ENCODE data around the gene TMEM120A.
"Not testable (repeated sequence)": the region's sequence is repeated elsewhere in the genome, so short reads cannot be mapped to it uniquely, and the experiment has no call there.

Gene TMEM120A

DNA sequence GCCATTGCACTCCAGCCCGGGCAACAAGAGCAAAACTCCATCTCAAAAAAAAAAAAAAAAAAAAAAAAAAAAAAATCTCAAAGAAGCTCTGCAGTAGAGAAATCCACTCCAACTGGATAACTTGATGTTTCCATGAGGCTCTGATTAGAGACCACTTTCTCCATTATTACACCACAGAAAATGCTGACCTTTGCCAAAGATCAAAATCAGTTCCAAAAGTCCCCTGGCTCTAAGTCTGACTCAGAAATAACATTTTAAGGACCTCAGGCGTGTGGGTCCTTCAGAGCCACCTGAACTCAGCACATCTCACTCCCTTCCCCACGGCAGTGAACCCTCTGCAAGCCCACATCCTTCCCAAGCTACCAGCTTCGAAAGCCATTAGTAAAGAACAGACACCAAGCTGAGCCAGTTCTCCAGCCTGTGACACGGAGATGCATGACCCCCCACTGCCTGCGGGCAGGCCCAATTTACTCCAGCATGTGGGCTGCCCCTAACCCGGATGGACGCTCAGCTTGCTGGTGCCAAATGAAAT, 13.8 kb upstream of the TMEM120A start:
- CTCF ChIA-PET = interaction anchor here (1.1 to 7.7 kb wide), 3 partner anchors 9 to 141 kb away, joined by 3 to 73 read pairs (median 5); no protein-coding TSS in a partner anchor
- no peak for DNase-seq (ENCODE audit: extremely low spot score)
- no peak for TF ChIP-seq CTCF (IDR thresholded peaks at IDR 0.05; ENCODE audit: control extremely low read depth, extremely low read depth, low read depth, missing control alignments)
- POLR2A ChIA-PET = interaction anchor here (0.6 kb wide), 1 partner anchor 14 kb away, joined by 7 read pairs; the partner anchor contains the start of gene TMEM120A

DNA sequence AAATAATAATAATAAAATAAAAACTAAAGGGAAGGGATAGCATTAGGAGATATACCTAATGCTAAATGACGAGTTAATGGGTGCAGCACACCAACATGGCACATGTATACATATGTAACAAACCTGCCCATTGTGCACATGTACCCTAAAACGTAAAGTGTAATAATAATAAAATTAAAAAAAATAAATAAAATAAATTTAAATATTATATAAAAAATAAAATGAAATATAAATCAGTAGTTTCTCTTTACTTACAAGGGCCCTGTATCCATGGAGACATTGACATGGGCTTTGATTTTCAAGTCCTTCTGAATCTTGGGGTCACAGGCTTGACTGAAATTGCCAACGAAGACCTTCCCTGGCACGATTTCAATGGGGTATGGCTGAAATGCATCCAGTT, 10.6 kb upstream of the TMEM120A start:
- DNase-seq (ENCODE audit: extremely low spot score); POLR2A ChIA-PET: not testable (repeated sequence)
- CTCF ChIA-PET = interaction anchor here (2.8 kb wide), 1 partner anchor 15 kb away, joined by 10 read pairs; no protein-coding TSS in a partner anchor

- ChIA-PET POLR2A (no interaction called here), CTCF (interaction anchor here (0.8 to 2.8 kb wide), 6 partner anchors 8 to 138 kb away, joined by 3 to 10 read pairs (median 3); no protein-coding TSS in a partner anchor)
- DNase-seq (ENCODE audit: extremely low spot score) = no peak
- no peak for TF ChIP-seq CTCF (IDR thresholded peaks at IDR 0.05; ENCODE audit: control extremely low read depth, extremely low read depth, low read depth, missing control alignments)
Measured at GRCh38 chr7:76003351-76003750, 9.0 kb upstream of the TMEM120A start.

DNA sequence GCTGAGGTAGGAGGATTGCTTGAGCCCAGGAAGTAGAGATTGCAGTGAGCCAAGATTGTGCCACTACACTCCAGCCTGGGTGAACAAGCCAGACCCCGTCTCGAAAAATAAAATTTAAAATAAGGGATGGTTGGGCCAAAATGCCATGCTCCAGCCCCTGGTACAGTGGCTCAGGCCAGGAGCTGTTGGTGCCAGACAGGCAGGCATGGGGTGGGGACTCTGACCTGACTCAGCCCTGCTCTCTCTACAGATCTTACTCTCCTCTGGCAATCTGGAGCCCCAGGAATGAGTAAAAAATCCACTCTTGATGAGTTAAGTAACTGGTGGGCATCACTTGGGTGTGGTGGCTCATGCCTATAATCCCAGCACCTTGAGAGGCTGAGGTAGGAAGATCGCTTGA, 8.4 kb upstream of the TMEM120A start:
- ChIA-PET CTCF (interaction anchor here (0.9 to 2.8 kb wide), 6 partner anchors 8 to 137 kb away, joined by 3 to 10 read pairs (median 3); no protein-coding TSS in a partner anchor), POLR2A (no interaction called here)
- no peak for DNase-seq (ENCODE audit: extremely low spot score)
- no peak for TF ChIP-seq CTCF (IDR thresholded peaks at IDR 0.05; ENCODE audit: control extremely low read depth, extremely low read depth, low read depth, missing control alignments)

- no peak for DNase-seq (ENCODE audit: extremely low spot score)
- CTCF ChIA-PET = interaction anchor here (0.9 to 1.0 kb wide), 2 partner anchors 18 to 135 kb away, joined by 3 read pairs; no protein-coding TSS in a partner anchor
- POLR2A ChIA-PET = no interaction called here
- TF ChIP-seq CTCF (IDR thresholded peaks at IDR 0.05; ENCODE audit: control extremely low read depth, extremely low read depth, low read depth, missing control alignments) = no peak
Measured at GRCh38 chr7:76002139-76002538, 7.7 kb upstream of the TMEM120A start.

DNA sequence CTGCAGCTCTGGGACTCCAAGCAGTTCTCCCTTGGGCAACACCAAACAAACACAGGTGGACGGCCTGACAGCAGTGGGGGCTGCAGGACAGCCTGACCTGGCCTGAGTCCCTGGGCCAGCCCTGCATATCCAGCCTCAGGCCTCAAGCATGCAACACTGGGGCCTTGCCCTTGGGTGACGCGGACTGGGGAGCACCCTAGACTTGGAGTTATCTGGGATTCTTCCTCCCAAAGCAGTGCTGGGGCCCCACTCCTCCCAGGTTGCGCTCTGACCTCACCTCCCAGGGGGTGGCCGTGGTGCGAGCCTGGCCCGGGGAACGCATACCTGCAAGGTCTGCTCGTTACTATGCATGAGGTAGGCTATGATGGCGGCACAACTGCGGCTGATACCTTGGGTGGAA, 6.2 kb upstream of the TMEM120A start:
- no peak for TF ChIP-seq CTCF (IDR thresholded peaks at IDR 0.05; ENCODE audit: control extremely low read depth, extremely low read depth, low read depth, missing control alignments)
- ChIA-PET CTCF (no interaction called here), POLR2A (no interaction called here)
- DNase-seq (ENCODE audit: extremely low spot score) = no peak

GRCh38 chr7:75998038-75998437, 3.6 kb upstream of the TMEM120A start:
- POLR2A ChIA-PET = interaction anchor here (0.6 kb wide), 1 partner anchor 242 kb away, joined by 3 read pairs; no protein-coding TSS in a partner anchor
- CTCF ChIA-PET = interaction anchor here (0.8 to 2.0 kb wide), 2 partner anchors 12 to 22 kb away, joined by 3 to 5 read pairs; no protein-coding TSS in a partner anchor
- no peak for TF ChIP-seq CTCF (IDR thresholded peaks at IDR 0.05; ENCODE audit: control extremely low read depth, extremely low read depth, low read depth, missing control alignments)
- no peak for DNase-seq (ENCODE audit: extremely low spot score)

Data from GM10248 (cell line).